HepG2 (cell line): ENCODE measurements around the gene PDGFB.

ENCODE experiments used
- RNF2 ChIP-seq: fragments of 450-650 bp; conservative IDR thresholded peaks from 2 replicates; pipeline ENCODE4 v1.6.1; 2016; ENCODE audit warnings: low read depth
- TF ChIP-seq, protein P1 (sequence below): sonication (generic); formaldehyde crosslinking; IDR thresholded peaks from 2 replicates; pipeline ENCODE4 v1.4.0; 2020; ENCODE audit warnings: missing genetic modification reagents, borderline replicate concordance
- TF ChIP-seq, protein P2 (sequence below): sonication (generic); formaldehyde crosslinking; conservative IDR thresholded peaks from 2 replicates; pipeline ENCODE4 v1.4.0; 2020; ENCODE audit warnings: missing genetic modification reagents

GRCh38 chr22:39292561-39293074 lies 47.8 kb upstream of the PDGFB start:
- TF ChIP-seq, protein P1, sequence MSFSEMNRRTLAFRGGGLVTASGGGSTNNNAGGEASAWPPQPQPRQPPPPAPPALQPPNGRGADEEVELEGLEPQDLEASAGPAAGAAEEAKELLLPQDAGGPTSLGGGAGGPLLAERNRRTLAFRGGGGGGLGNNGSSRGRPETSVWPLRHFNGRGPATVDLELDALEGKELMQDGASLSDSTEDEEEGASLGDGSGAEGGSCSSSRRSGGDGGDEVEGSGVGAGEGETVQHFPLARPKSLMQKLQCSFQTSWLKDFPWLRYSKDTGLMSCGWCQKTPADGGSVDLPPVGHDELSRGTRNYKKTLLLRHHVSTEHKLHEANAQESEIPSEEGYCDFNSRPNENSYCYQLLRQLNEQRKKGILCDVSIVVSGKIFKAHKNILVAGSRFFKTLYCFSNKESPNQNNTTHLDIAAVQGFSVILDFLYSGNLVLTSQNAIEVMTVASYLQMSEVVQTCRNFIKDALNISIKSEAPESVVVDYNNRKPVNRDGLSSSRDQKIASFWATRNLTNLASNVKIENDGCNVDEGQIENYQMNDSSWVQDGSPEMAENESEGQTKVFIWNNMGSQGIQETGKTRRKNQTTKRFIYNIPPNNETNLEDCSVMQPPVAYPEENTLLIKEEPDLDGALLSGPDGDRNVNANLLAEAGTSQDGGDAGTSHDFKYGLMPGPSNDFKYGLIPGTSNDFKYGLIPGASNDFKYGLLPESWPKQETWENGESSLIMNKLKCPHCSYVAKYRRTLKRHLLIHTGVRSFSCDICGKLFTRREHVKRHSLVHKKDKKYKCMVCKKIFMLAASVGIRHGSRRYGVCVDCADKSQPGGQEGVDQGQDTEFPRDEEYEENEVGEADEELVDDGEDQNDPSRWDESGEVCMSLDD (CRISPR knock-in tag), result no peak
- TF ChIP-seq, protein P2, sequence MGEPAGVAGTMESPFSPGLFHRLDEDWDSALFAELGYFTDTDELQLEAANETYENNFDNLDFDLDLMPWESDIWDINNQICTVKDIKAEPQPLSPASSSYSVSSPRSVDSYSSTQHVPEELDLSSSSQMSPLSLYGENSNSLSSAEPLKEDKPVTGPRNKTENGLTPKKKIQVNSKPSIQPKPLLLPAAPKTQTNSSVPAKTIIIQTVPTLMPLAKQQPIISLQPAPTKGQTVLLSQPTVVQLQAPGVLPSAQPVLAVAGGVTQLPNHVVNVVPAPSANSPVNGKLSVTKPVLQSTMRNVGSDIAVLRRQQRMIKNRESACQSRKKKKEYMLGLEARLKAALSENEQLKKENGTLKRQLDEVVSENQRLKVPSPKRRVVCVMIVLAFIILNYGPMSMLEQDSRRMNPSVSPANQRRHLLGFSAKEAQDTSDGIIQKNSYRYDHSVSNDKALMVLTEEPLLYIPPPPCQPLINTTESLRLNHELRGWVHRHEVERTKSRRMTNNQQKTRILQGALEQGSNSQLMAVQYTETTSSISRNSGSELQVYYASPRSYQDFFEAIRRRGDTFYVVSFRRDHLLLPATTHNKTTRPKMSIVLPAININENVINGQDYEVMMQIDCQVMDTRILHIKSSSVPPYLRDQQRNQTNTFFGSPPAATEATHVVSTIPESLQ, result no peak
- no peak; the same call in 1 of the 2 replicates for TF ChIP-seq RNF2
